Measurements from ENCODE around the gene GULP1. TPM values are rescaled to one million over a fixed set of nuclear protein-coding genes. Genes with fewer than 3 reads are reported as not detected.
"Not testable (repeated sequence)": the region's sequence is repeated elsewhere in the genome, so short reads cannot be mapped to it uniquely, and the experiment has no call there.

Gene GULP1
- total and polyA plus RNA-seq, 12 donors = 2.0 to 6.0 (median 4.7) TPM

GRCh38 chr2:188459061-188459460 lies 167.4 kb downstream of the GULP1 start:
- H3K36me3 ChIP-seq = no peaks in the 10 kb centered on the region
- H3K4me3 ChIP-seq = no peak overlapping the region
- no peak for ATAC-seq
- H3K27me3 ChIP-seq = no peaks in the 10 kb centered on the region
- 85 to 86% methylated on average over 2 of the region's 2 CpGs for WGBS, 2 donors
- H3K27ac ChIP-seq = no peak overlapping the region
- intact Hi-C loops (cut with DNase I) = no loop called here
- no peaks in the 10 kb centered on the region for H3K4me1 ChIP-seq
- TF ChIP-seq, protein P1, sequence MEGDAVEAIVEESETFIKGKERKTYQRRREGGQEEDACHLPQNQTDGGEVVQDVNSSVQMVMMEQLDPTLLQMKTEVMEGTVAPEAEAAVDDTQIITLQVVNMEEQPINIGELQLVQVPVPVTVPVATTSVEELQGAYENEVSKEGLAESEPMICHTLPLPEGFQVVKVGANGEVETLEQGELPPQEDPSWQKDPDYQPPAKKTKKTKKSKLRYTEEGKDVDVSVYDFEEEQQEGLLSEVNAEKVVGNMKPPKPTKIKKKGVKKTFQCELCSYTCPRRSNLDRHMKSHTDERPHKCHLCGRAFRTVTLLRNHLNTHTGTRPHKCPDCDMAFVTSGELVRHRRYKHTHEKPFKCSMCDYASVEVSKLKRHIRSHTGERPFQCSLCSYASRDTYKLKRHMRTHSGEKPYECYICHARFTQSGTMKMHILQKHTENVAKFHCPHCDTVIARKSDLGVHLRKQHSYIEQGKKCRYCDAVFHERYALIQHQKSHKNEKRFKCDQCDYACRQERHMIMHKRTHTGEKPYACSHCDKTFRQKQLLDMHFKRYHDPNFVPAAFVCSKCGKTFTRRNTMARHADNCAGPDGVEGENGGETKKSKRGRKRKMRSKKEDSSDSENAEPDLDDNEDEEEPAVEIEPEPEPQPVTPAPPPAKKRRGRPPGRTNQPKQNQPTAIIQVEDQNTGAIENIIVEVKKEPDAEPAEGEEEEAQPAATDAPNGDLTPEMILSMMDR (IDR thresholded peaks at IDR 0.05) = no peak
- DNase-seq = no peak
- H3K9me3 ChIP-seq = peaks cover 0 to 19% (median under 1%) of the 10 kb centered on the region in 11 donors

DNA sequence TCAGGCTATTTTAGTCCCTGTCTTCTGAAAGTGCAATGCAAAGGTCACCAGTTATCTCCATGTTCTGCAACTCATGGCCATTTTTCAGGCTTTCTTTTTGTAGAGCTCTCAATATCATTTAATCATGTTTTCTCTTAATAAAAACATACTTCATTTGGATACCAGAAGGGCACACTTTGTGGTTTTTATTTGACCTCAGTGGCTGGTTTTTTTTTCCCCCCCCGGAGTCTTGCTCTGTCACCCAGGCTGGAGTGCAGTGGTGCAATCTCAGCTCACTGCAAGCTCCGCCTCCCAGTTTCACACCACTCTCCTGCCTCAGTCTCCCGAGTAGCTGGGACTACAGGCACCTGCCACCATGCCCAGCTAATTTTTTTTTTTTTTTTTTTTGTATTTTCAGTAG lies 174.4 kb downstream of the GULP1 start:
- H3K9me3 ChIP-seq = peaks cover 0 to 35% (median 6%) of the 10 kb centered on the region in 11 donors
- H3K4me3 ChIP-seq; ATAC-seq; intact Hi-C loops (cut with DNase I); H3K27me3 ChIP-seq; H3K4me1 ChIP-seq; DNase-seq; H3K27ac ChIP-seq; H3K36me3 ChIP-seq: not testable (repeated sequence)
- 86 to 92% methylated on average over 3 of the region's 3 CpGs for WGBS, 2 donors

- TF ChIP-seq, protein P1 (IDR thresholded peaks at IDR 0.05) = no peak
- H3K36me3 ChIP-seq = no peaks in the 10 kb centered on the region
- intact Hi-C loops (cut with DNase I) = no loop called here
- H3K27me3 ChIP-seq = no peaks in the 10 kb centered on the region
- DNase-seq (no peak), ATAC-seq (no peak)
- no peak overlapping the region for H3K27ac ChIP-seq
- 93 to 100% methylated on average over 1 of the region's 1 CpG for WGBS, 2 donors
- no peak overlapping the region for H3K4me3 ChIP-seq
- peaks cover 0 to 33% (median 6%) of the 10 kb centered on the region in 11 donors for H3K9me3 ChIP-seq
- no peaks in the 10 kb centered on the region for H3K4me1 ChIP-seq
Measured at GRCh38 chr2:188466761-188467160, 175.1 kb downstream of the GULP1 start.

- intact Hi-C loops (cut with DNase I) = no loop called here
- no peak for DNase-seq
- WGBS, 2 donors = 95 to 96% methylated on average over 4 of the region's 4 CpGs
- H3K9me3 ChIP-seq = peaks cover 0 to 28% (median 6%) of the 10 kb centered on the region in 11 donors
- no peaks in the 10 kb centered on the region for H3K27me3 ChIP-seq
- no peaks in the 10 kb centered on the region for H3K4me1 ChIP-seq
- H3K36me3 ChIP-seq = no peaks in the 10 kb centered on the region
- TF ChIP-seq, protein P1 (IDR thresholded peaks at IDR 0.05) = no peak
- H3K4me3 ChIP-seq = no peak overlapping the region
- H3K27ac ChIP-seq = no peak overlapping the region
- ATAC-seq = no peak
Measured at GRCh38 chr2:188471166-188471565, 179.5 kb downstream of the GULP1 start.

DNA sequence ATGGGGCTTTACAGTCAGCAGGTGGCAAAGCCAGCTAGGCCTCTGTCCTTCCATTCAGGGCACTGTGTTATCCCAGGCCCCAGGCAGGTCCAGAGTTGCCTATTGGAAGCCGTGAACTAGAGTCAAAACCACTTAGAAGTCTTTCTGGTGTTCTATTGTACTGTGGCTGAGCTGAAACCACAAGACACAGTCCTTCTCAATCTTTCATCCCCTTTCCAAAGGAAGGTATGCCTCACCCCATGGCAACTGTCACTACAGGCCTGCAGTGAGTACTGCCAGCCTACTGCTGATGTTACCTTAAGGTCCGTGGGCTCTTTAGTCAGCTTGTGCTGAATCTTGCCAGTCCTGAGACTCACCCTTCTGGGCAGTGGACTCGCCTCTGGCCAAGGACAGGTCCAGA lies 181.6 kb downstream of the GULP1 start:
- no peaks in the 10 kb centered on the region for H3K4me1 ChIP-seq
- DNase-seq (no peak), ATAC-seq (no peak)

More for the DNA sequence above, 181.6 kb downstream of the GULP1 start:
- TF ChIP-seq, protein P1 (IDR thresholded peaks at IDR 0.05) = no peak
- Histone ChIP-seq H3K27me3 (no peaks in the 10 kb centered on the region), H3K27ac (no peak overlapping the region), H3K4me3 (no peak overlapping the region), H3K9me3 (peaks cover 0 to 28% (median 6%) of the 10 kb centered on the region in 11 donors), H3K36me3 (no peaks in the 10 kb centered on the region)
- 92 to 99% methylated on average over 3 of the region's 3 CpGs for WGBS, 2 donors
- intact Hi-C loops (cut with DNase I) = no loop called here

Measured in heart right ventricle (tissue), 16 donors.